Endodermal cell (in vitro differentiated cells): ENCODE results near the gene PRKCZ. TPM values are rescaled to one million over a fixed set of nuclear protein-coding genes. Genes with fewer than 3 reads are reported as not detected.

Experiments
- DNase-seq: peaks from one replicate; pipeline ENCODE4 v3.0.0-alpha.2; 2017
- H3K27ac ChIP-seq: 2 replicates; pipeline ENCODE4 v1.5.1; 2013; ENCODE audit warnings: mild to moderate bottlenecking, low read depth, low read length, moderate library complexity
- H3K27me3 ChIP-seq: 2 replicates; pipeline ENCODE4 v1.6.1; 2013; ENCODE audit warnings: mild to moderate bottlenecking, low read length, moderate library complexity; ENCODE audit not compliant: insufficient read depth, control insufficient read depth, poor library complexity, severe bottlenecking
- H3K36me3 ChIP-seq: 2 replicates; pipeline ENCODE4 v1.7.0; 2013; ENCODE audit warnings: mild to moderate bottlenecking, low read length, moderate library complexity; ENCODE audit not compliant: control insufficient read depth, insufficient read depth
- H3K4me1 ChIP-seq: one replicate; pipeline ENCODE4 v1.7.0; 2013; ENCODE audit warnings: low read length; ENCODE audit not compliant: control insufficient read depth, insufficient read depth
- H3K4me3 ChIP-seq: 2 replicates; pipeline ENCODE4 v1.5.1; 2013; ENCODE audit warnings: mild to moderate bottlenecking, low read length, moderate library complexity
- H3K9ac ChIP-seq: 2 replicates; pipeline ENCODE4 v1.6.1; 2013; ENCODE audit warnings: mild to moderate bottlenecking, low read length, moderate library complexity; ENCODE audit not compliant: poor library complexity, severe bottlenecking; ENCODE audit errors: extremely low read depth
- H3K9me3 ChIP-seq: 2 replicates; pipeline ENCODE4 v1.6.1; 2013; ENCODE audit warnings: mild to moderate bottlenecking, low read length, moderate library complexity; ENCODE audit not compliant: control insufficient read depth
- H3K27ac Mint-ChIP-seq: 2 replicates; pipeline ENCODE4 v1.8.0; 2020; ENCODE audit warnings: mixed read lengths
- H3K27me3 Mint-ChIP-seq: 2 replicates; pipeline ENCODE4 v1.8.0; 2021; ENCODE audit warnings: mild to moderate bottlenecking, mixed read lengths; ENCODE audit not compliant: insufficient read depth
- H3K36me3 Mint-ChIP-seq: 2 replicates; pipeline ENCODE4 v1.8.0; 2020; ENCODE audit warnings: low read depth, mixed read lengths
- H3K4me1 Mint-ChIP-seq: 2 replicates; pipeline ENCODE4 v1.8.0; 2020; ENCODE audit warnings: mixed read lengths
- H3K4me3 Mint-ChIP-seq: 2 replicates; pipeline ENCODE4 v1.8.0; 2020; ENCODE audit warnings: mild to moderate bottlenecking, moderate library complexity, mixed read lengths
- H3K9me3 Mint-ChIP-seq: 2 replicates; pipeline ENCODE4 v1.8.0; 2020; ENCODE audit warnings: mild to moderate bottlenecking, mixed read lengths
- WGBS, 2 experiments: methylation state at CpG; one replicate each; pipeline versions ENCODE4 v1.1.5 to v1.1.7; 2013; ENCODE audit warnings: missing lambda C conversion rate in 2 of 2, mixed read lengths in 1 of 2; ENCODE audit not compliant: insufficient coverage in 1 of 2, insufficient read length in 1 of 2; 5-methylcytosine and 5-hydroxymethylcytosine counted together
- total RNA-seq, 2 donors: library from RNA; stranded (reverse); fragmentation: NEBNext Ultra II Directional in 1 of 2; extraction: Animal tissue kit (Norgen Biotek cat#: 25700) in 1 of 2; gene quantifications; 2 replicates in 1 of 2; 3 replicates in 1 of 2; pipeline ENCODE4 v1.2.1, GENCODE V29; 2021
- TF ChIP-seq, protein P1 (sequence below): fragments of 200-600 bp; sonication (generic); conservative IDR thresholded peaks from 2 replicates; pipeline ENCODE4 v1.5.0; 2021; ENCODE audit warnings: antibody characterized with exemption, mild to moderate bottlenecking

The PRKCZ gene
- total RNA-seq, 2 donors from 2014 or later = 49.9 to 68.5 TPM

DNA sequence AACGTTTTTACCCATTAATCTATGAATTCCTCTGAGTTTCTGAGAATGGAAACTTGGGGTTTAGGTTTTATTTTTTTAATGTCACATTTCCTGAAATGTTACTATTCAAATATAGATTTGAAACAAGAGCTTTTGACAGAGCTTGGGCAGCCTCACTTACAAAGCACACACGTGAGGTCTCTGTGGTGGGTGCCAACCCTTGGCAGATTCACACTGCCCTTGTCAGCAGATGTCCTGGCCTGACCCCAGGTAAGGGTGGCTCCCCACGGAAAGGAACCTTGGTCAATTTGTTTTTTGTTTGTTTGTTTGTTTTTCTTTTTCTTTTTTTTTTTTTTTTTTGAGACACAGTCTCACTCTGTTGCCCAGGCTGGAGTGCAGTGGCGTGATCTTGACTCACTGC, 90.8 kb downstream of the PRKCZ start:
- Histone ChIP-seq H3K9me3 (no peaks in the 10 kb centered on the region), H3K27me3 (no peaks in the 10 kb centered on the region), H3K4me3 (no peak overlapping the region), H3K9ac (no peak overlapping the region), H3K4me1 (no peaks in the 10 kb centered on the region), H3K36me3 (peaks cover 6% of the 10 kb centered on the region), H3K27ac (no peak overlapping the region)
- Mint-ChIP-seq H3K9me3 (no peaks in the 10 kb centered on the region), H3K36me3 (peaks cover 38% of the 10 kb centered on the region), H3K27me3 (no peaks in the 10 kb centered on the region), H3K4me1 (peaks cover 6% of the 10 kb centered on the region), H3K27ac (no peak overlapping the region), H3K4me3 (no peak overlapping the region)
- WGBS, 2 experiments = 91% methylated on average over 4 of the region's 4 CpGs; no CpG with 5 or more reads in 1 of the 2 experiments
- DNase-seq = no peak
- TF ChIP-seq, protein P1, sequence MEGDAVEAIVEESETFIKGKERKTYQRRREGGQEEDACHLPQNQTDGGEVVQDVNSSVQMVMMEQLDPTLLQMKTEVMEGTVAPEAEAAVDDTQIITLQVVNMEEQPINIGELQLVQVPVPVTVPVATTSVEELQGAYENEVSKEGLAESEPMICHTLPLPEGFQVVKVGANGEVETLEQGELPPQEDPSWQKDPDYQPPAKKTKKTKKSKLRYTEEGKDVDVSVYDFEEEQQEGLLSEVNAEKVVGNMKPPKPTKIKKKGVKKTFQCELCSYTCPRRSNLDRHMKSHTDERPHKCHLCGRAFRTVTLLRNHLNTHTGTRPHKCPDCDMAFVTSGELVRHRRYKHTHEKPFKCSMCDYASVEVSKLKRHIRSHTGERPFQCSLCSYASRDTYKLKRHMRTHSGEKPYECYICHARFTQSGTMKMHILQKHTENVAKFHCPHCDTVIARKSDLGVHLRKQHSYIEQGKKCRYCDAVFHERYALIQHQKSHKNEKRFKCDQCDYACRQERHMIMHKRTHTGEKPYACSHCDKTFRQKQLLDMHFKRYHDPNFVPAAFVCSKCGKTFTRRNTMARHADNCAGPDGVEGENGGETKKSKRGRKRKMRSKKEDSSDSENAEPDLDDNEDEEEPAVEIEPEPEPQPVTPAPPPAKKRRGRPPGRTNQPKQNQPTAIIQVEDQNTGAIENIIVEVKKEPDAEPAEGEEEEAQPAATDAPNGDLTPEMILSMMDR = no peak

DNA sequence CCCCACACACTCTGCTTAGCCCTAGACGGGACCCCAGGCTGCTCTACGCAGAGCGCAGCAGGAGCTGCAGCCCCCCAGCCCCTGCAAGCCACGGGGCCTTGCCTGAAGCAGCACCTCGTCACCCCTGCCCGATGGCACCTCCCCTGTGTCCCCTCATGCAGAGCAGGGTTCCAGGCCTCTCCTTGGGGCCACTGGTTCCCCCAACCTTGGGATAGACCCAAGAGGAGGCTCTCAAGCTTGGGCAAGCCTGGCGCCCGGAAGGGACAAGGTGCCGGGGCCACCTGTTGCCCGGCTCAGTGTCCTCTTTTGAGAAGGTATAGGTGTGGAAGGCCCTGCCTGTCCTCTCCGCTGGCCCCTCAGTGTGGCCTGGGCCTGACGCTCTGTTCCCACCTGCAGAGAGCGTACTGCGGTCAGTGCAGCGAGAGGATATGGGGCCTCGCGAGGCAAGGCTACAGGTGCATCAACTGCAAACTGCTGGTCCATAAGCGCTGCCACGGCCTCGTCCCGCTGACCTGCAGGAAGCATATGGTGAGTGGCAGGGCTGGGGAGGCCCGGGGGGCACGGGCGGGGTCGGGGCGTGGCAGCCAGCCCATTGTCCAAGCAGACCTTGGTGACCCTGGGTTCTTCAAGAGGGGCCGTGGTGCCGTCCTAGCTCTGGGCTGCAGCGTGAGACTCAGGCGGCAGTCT, 93.7 kb downstream of the PRKCZ start:
- Histone ChIP-seq H3K9me3 (no peaks in the 10 kb centered on the region), H3K4me3 (no peak overlapping the region), H3K9ac (no peak overlapping the region), H3K27me3 (no peaks in the 10 kb centered on the region), H3K27ac (no peak overlapping the region), H3K36me3 (peaks cover 16% of the 10 kb centered on the region), H3K4me1 (no peaks in the 10 kb centered on the region)
- no peak for DNase-seq
- Mint-ChIP-seq H3K27me3 (no peaks in the 10 kb centered on the region), H3K9me3 (no peaks in the 10 kb centered on the region), H3K27ac (no peak overlapping the region), H3K36me3 (peaks cover 24% of the 10 kb centered on the region), H3K4me1 (no peaks in the 10 kb centered on the region), H3K4me3 (no peak overlapping the region)
- WGBS, 2 experiments = 96 to 97% methylated on average over 19 to 30 of the region's 30 CpGs
- TF ChIP-seq, protein P1 = no peak

DNA sequence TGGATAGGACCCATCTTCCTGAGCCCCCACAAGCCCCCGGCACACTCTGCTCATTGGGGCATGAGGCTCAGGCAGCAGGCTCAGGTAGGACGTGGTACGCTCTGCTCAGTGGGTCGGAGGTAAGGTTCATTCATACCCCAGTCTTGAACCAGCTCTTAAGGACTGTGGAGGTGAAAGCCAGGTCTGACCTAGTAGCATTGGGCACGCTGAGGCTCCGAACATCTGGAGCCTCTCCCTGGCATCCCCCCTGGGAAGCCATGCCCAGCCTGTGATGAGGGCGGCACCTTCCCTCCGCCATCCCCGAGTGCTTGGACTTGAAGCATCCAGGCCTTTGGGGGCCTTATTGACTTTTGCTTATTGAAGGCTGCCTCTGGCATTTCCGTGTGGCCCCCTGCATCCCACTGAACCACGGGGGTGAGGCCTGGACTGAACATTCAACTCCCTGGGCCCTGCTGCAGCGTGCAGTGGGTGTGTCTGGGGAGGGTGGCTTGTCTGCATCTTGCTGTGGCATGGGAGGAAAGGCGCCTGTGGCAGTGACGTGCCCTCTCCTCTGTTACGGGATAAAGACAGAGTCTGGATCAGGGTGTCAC, 94.4 kb downstream of the PRKCZ start:
- no peaks in the 10 kb centered on the region for H3K4me1 ChIP-seq
- H3K36me3 ChIP-seq = peaks cover 20% of the 10 kb centered on the region
- no peaks in the 10 kb centered on the region for H3K27me3 Mint-ChIP-seq
- DNase-seq = no peak
- no peak overlapping the region for H3K27ac Mint-ChIP-seq
- no peak overlapping the region for H3K27ac ChIP-seq
- 96 to 100% methylated on average over 4 to 15 of the region's 15 CpGs for WGBS, 2 experiments
- no peak overlapping the region for H3K9ac ChIP-seq
- H3K9me3 Mint-ChIP-seq = no peaks in the 10 kb centered on the region
- H3K4me3 Mint-ChIP-seq = no peak overlapping the region
- no peak overlapping the region for H3K4me3 ChIP-seq
- H3K27me3 ChIP-seq = no peaks in the 10 kb centered on the region
- no peaks in the 10 kb centered on the region for H3K4me1 Mint-ChIP-seq
- H3K9me3 ChIP-seq = no peaks in the 10 kb centered on the region
- TF ChIP-seq, protein P1 = no peak
- H3K36me3 Mint-ChIP-seq = peaks cover 22% of the 10 kb centered on the region
